22Rv1 (cell line): Measurements from ENCODE around the gene TBC1D5.

Experiments
- CTCF ChIP-seq: fragments of 450-650 bp; IDR thresholded peaks from 2 replicates; pipeline ENCODE4 v1.5.1; 2017; ENCODE audit warnings: mild to moderate bottlenecking
- ZFX ChIP-seq: fragments of 450-650 bp; IDR thresholded peaks from 2 replicates; pipeline ENCODE4 v1.6.1; 2017; ENCODE audit warnings: antibody characterized with exemption, borderline replicate concordance

- TF ChIP-seq CTCF: no peak
- TF ChIP-seq ZFX: no peak
Observed at GRCh38 chr3:17707813-17708543, 34.5 kb downstream of the TBC1D5 start.
